IPS-15b (cell line): ENCODE measurements around the gene AUTS2.

Experiments used
- H3K27me3 ChIP-seq: one replicate; pipeline ENCODE4 v1.6.1; 2013; ENCODE audit warnings: low read length; ENCODE audit not compliant: control insufficient read depth, insufficient read depth
- H3K36me3 ChIP-seq: one replicate; pipeline ENCODE4 v1.6.1; 2013; ENCODE audit warnings: low read length; ENCODE audit not compliant: control insufficient read depth, insufficient read depth
- H3K4me1 ChIP-seq: one replicate; pipeline ENCODE4 v1.6.1; 2013; ENCODE audit warnings: mild to moderate bottlenecking, low read length; ENCODE audit not compliant: control insufficient read depth, insufficient read depth
- H3K4me3 ChIP-seq: one replicate; pipeline ENCODE4 v1.5.1; 2013; ENCODE audit warnings: low read depth, low read length
- H3K9ac ChIP-seq: one replicate; pipeline ENCODE4 v1.6.1; 2013; ENCODE audit warnings: low read depth, mild to moderate bottlenecking, low read length
- H3K9me3 ChIP-seq: one replicate; pipeline ENCODE4 v1.6.1; 2013; ENCODE audit warnings: mild to moderate bottlenecking, low read length; ENCODE audit not compliant: control insufficient read depth, insufficient read depth

The AUTS2 gene

GRCh38 chr7:70632400-70632799, 1034.1 kb downstream of the AUTS2 start:
- peaks cover 10% of the 10 kb centered on the region for H3K4me1 ChIP-seq
- no peaks in the 10 kb centered on the region for H3K36me3 ChIP-seq
- no peaks in the 10 kb centered on the region for H3K9me3 ChIP-seq
- H3K27me3 ChIP-seq = peaks cover 8% of the 10 kb centered on the region
- H3K9ac ChIP-seq = no peak overlapping the region
- no peak overlapping the region for H3K4me3 ChIP-seq

GRCh38 chr7:70634071-70634470, 1035.8 kb downstream of the AUTS2 start:
- H3K4me1 ChIP-seq = peaks cover 10% of the 10 kb centered on the region
- H3K9me3 ChIP-seq = no peaks in the 10 kb centered on the region
- peaks cover 8% of the 10 kb centered on the region for H3K27me3 ChIP-seq
- no peak overlapping the region for H3K9ac ChIP-seq
- H3K4me3 ChIP-seq = no peak overlapping the region
- no peaks in the 10 kb centered on the region for H3K36me3 ChIP-seq

DNA sequence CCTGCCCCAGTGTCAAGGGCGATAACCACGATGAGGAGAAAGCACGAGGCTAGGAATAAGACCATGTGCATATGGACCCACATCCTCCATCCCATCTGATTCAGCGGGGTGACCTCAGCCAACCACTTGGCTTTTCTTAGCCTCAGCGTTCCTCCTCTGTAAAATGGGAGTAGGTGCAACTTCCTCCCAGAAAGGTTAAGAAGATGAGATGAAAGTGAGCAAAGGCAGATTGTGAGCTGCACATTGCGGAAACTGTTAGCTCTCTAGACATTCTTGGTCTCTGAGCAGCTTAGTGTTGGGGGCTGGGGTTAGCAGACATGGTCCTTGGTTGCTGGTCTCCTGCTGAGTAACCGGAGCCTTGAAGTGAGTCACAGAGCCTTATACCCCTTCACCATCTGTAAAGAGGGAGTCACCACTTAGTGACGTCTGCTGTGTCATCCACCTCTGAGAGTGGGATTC, 1036.4 kb downstream of the AUTS2 start:
- Histone ChIP-seq H3K9ac (no peak overlapping the region), H3K9me3 (no peaks in the 10 kb centered on the region), H3K4me3 (no peak overlapping the region), H3K36me3 (no peaks in the 10 kb centered on the region), H3K4me1 (peaks cover 10% of the 10 kb centered on the region), H3K27me3 (peaks cover 8% of the 10 kb centered on the region)

DNA sequence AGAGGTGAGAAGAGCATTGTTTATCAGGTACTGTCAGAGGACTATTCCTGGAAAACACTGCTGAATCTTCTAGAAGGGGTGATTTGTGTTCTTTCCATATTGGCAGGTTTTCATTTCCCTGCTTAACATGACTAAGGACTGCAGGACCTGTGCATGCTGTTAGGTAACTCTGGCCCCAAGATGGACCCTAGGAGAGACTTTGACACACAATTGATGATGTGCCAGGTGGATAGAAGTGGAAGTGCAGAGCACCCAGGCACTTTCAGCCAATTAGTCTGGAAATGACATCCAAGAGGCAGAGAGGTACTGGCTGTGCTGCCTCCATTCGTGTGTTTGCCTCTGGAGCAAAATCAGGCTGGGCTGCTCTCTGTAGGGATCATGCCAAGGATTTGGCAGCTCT, 1037.4 kb downstream of the AUTS2 start:
- H3K36me3 ChIP-seq = no peaks in the 10 kb centered on the region
- H3K9ac ChIP-seq = no peak overlapping the region
- peaks cover 7% of the 10 kb centered on the region for H3K4me1 ChIP-seq
- H3K4me3 ChIP-seq = no peak overlapping the region
- peaks cover 8% of the 10 kb centered on the region for H3K27me3 ChIP-seq
- H3K9me3 ChIP-seq = no peaks in the 10 kb centered on the region

DNA sequence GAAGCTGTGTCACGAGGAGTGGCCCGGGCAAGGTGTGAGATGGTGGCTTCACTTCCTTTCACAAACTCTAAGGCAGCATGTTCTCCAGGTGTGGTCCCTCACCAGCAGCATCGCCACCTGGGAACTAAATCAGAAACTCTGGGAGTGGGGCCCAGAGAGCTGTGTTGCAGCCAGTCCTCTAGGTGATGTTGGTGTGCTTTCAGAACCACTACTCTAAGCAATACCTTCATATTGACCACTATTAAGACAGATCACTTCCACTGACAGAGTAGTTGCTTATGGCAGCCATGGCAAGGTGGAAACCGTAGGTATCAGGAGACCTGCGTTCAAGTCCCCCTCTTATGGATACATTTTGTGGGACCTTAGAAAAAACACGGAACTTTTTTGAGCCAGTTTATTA, 1037.9 kb downstream of the AUTS2 start:
- Histone ChIP-seq H3K4me3 (no peak overlapping the region), H3K9me3 (no peaks in the 10 kb centered on the region), H3K36me3 (no peaks in the 10 kb centered on the region), H3K9ac (no peak overlapping the region), H3K4me1 (peaks cover 6% of the 10 kb centered on the region), H3K27me3 (peaks cover 8% of the 10 kb centered on the region)

DNA sequence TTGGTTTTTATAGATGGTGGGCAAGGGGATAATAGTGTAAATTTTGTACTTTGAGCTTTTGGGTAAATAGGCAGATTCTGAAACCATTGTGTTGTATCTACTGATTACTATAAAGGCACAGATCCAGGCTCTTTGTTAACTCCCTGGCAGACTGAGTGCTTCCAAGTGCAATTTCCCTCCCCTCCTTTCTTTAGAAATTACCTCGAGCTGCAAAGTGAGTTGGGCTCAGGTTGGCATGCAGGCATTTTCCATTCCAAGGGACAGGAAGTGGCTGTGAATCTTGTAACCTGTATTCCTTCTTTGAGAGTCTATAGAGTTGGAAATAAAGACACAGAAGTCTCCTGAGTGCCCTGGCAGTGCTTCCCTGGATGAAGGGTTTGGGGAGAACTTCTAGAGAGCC, 1039.5 kb downstream of the AUTS2 start:
- Histone ChIP-seq H3K4me1 (no peaks in the 10 kb centered on the region), H3K27me3 (peaks cover 2% of the 10 kb centered on the region)

GRCh38 chr7:70638158-70639107, 1040.2 kb downstream of the AUTS2 start:
- no peaks in the 10 kb centered on the region for H3K27me3 ChIP-seq
- H3K9me3 ChIP-seq = no peaks in the 10 kb centered on the region
- no peak overlapping the region for H3K4me3 ChIP-seq
- no peak overlapping the region for H3K9ac ChIP-seq
- H3K36me3 ChIP-seq = no peaks in the 10 kb centered on the region
- H3K4me1 ChIP-seq = no peaks in the 10 kb centered on the region

More for the DNA sequence above, 1039.5 kb downstream of the AUTS2 start:
- H3K9me3 ChIP-seq = no peaks in the 10 kb centered on the region
- no peak overlapping the region for H3K9ac ChIP-seq
- no peaks in the 10 kb centered on the region for H3K36me3 ChIP-seq
- no peak overlapping the region for H3K4me3 ChIP-seq

DNA sequence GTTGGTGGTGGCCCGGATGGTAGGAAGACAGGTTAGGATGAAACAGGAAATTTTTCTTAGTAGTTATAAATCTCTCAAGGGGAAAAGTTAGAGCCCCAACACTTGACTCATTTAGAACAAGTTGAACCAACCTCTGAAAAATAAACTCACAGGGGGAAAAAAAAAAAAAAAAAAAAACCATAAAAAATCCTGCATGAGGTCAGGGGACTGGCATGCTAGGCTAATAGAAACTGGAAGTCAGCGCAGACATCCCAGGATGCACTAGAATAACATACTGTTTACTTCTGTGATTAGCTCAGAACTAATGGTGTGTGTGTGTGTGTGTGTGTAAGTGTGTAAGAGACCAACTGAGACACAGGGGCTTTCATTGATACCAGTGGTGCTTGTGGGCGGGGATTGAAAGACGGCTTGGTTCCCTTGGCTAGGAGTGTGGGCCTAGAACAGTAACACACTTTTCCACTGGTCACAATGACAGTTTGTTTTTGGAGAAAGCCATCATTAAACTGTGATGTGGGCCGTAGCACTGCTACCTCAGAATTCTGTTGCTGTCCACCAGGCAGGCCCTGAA, 1042.1 kb downstream of the AUTS2 start:
- H3K27me3 ChIP-seq = no peaks in the 10 kb centered on the region
- no peaks in the 10 kb centered on the region for H3K9me3 ChIP-seq
- H3K4me3 ChIP-seq = no peak overlapping the region
- no peaks in the 10 kb centered on the region for H3K4me1 ChIP-seq
- H3K9ac ChIP-seq = no peak overlapping the region
- no peaks in the 10 kb centered on the region for H3K36me3 ChIP-seq

- Histone ChIP-seq H3K9me3 (no peaks in the 10 kb centered on the region), H3K4me3 (no peak overlapping the region), H3K9ac (no peak overlapping the region), H3K4me1 (no peaks in the 10 kb centered on the region), H3K27me3 (no peaks in the 10 kb centered on the region), H3K36me3 (no peaks in the 10 kb centered on the region)
Measured at GRCh38 chr7:70641882-70642281, 1043.6 kb downstream of the AUTS2 start.

DNA sequence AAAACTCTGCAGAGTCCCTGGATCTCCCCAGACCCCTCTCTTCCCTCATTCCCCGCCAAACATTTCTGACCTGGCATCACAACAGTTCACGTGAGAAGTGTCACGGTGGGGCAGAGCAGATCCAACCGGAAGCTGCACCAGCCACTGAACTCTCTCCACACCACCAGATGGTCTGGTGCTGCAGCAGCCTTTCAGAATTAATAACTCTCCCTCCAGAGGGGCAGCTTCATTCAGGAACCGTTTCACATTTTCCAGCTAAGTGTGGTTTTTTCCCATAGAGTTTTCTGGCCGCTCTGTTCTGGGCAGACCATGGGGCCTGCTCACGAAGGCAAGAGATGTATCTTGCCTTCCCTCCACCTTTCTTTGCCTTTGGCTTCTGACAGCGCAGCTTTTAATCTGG, 1047.0 kb downstream of the AUTS2 start:
- no peak overlapping the region for H3K9ac ChIP-seq
- no peaks in the 10 kb centered on the region for H3K27me3 ChIP-seq

GRCh38 chr7:70645876-70646351, 1047.6 kb downstream of the AUTS2 start:
- Histone ChIP-seq H3K9me3 (no peaks in the 10 kb centered on the region), H3K27me3 (no peaks in the 10 kb centered on the region), H3K9ac (no peak overlapping the region), H3K36me3 (no peaks in the 10 kb centered on the region), H3K4me3 (no peak overlapping the region), H3K4me1 (no peaks in the 10 kb centered on the region)

More for the DNA sequence above, 1047.0 kb downstream of the AUTS2 start:
- Histone ChIP-seq H3K9me3 (no peaks in the 10 kb centered on the region), H3K36me3 (no peaks in the 10 kb centered on the region), H3K4me3 (no peak overlapping the region), H3K4me1 (no peaks in the 10 kb centered on the region)
